ENCODE data around the gene BAD. TPM values are rescaled to one million over a fixed set of nuclear protein-coding genes. Genes with fewer than 3 reads are reported as not detected.

Gene BAD
- polyA plus RNA-seq, 2 of the 4 experiments (the other 2 are of a cell fraction), result 33.7 to 68.4 TPM

DNA sequence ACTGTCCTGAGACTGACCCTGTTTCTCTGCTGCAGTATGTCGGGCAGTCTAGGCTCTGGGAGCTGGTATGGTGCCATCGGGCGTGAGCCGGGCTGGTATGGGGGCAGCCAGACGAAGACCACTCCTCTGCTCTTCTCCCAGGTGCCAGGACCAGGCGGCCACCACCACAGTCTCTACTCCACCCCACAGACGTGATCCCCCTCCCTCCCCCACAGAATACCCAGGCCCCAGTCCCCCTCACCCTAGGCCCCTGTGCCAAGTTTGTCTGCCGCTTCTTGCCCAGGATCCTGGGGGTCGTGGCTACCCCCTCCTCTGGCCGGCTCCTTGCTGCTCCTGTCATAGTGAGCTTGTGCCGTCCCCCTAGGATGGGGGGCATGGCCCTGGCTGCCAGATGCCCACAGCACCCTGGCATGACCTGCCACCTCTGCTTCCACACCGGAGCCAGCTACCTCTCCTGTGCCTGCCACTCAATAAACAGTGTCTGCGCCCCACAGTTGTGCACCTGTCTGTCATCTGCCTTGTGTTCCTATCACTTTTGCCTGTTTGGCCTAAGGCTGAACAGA, 4.6 kb upstream of the BAD start:
- no peak for DNase-seq (ENCODE audit: low read depth in 1 of 2, low spot score in 1 of 2)
- ATAC-seq, result no peak
- 91% methylated on average over 9 of the region's 13 CpGs for WGBS (ENCODE audit: missing lambda C conversion rate)
- POLR2A ChIA-PET, result no interaction called here
- no peak for FAIRE-seq
- no peak overlapping the region for H3K4me2 ChIP-seq
- no peak for TF ChIP-seq BHLHE40 (IDR thresholded peaks at IDR 0.05; ENCODE audit: low read depth, low read length)
- TF ChIP-seq HOXA7 (CRISPR knock-in tag; IDR thresholded peaks at IDR 0.05), result no peak
- no peak for TF ChIP-seq FOXS1 (CRISPR knock-in tag; IDR thresholded peaks at IDR 0.05)
- TF ChIP-seq SMC3 (IDR thresholded peaks at IDR 0.05), result no peak
- TF ChIP-seq MAZ (IDR thresholded peaks at IDR 0.05; ENCODE audit: borderline replicate concordance, low read depth, low read length), result no peak
- TF ChIP-seq CBX2 (IDR thresholded peaks at IDR 0.05; ENCODE audit: borderline replicate concordance, low read depth), result no peak
- no peak for TF ChIP-seq TFCP2L1 (CRISPR knock-in tag; IDR thresholded peaks at IDR 0.05)
- no peak for TF ChIP-seq MAFK (IDR thresholded peaks at IDR 0.05; ENCODE audit: partially characterized antibody)
- TF ChIP-seq PHF8 (IDR thresholded peaks at IDR 0.05; ENCODE audit: borderline replicate concordance, low read depth), result no peak
- TF ChIP-seq POLR2A (IDR thresholded peaks at IDR 0.05; ENCODE audit: low read length), result no peak
- no peak overlapping the region for H3K27ac ChIP-seq
- CTCF ChIA-PET, result interaction anchor here (0.5 to 20.5 kb wide), 9 partner anchors 9 to 438 kb away, joined by 3 to 448 read pairs (median 5); partner anchors contain the start of genes CATSPERZ, ESRRA and PLCB3
- H3K4me3 ChIP-seq, result no peak overlapping the region
- peaks cover 9% of the 10 kb centered on the region; the same call in 1 of the 3 replicates for H3K4me1 ChIP-seq
- H3K9me3 ChIP-seq, result no peaks in the 10 kb centered on the region

DNA sequence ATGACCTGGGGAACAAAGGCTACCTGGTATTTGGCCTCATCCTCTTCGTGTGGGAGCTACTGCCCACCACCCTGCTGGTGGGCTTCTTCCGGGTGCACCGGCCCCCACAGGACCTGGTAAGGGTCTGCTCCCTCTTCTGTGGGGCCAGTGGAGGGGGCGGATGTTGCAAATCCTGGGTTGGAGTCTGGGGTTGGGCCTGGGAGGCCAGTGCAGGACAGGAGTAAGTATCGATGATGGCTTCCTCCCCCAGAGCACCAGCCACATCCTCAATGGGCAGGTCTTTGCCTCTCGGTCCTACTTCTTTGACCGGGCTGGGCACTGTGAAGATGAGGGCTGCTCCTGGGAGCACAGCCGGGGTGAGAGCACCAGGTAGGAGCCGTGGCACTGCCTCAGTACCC, 3.9 kb upstream of the BAD start:
- DNase-seq (ENCODE audit: low read depth in 1 of 2, low spot score in 1 of 2), result no peak
- Histone ChIP-seq H3K4me1 (peaks cover 15% of the 10 kb centered on the region; the same call in 1 of the 3 replicates), H3K4me2 (no peak overlapping the region), H3K9me3 (no peaks in the 10 kb centered on the region), H3K4me3 (no peak overlapping the region), H3K27ac (no peak overlapping the region)
- no peak for FAIRE-seq
- TF ChIP-seq HOXA7 (CRISPR knock-in tag; IDR thresholded peaks at IDR 0.05) (no peak), CEBPB (IDR thresholded peaks at IDR 0.05) (no peak), FOSB (CRISPR knock-in tag; IDR thresholded peaks at IDR 0.05) (no peak), MYC (IDR thresholded peaks at IDR 0.05; ENCODE audit: borderline replicate concordance, low read length) (no peak), MAZ (IDR thresholded peaks at IDR 0.05; ENCODE audit: borderline replicate concordance, low read depth, low read length) (no peak), MAFK (IDR thresholded peaks at IDR 0.05; ENCODE audit: partially characterized antibody) (no peak), TFCP2L1 (CRISPR knock-in tag; IDR thresholded peaks at IDR 0.05) (no peak), SMC3 (IDR thresholded peaks at IDR 0.05) (no peak), JUN (IDR thresholded peaks at IDR 0.05) (no peak), FOSL2 (IDR thresholded peaks at IDR 0.05) (no peak), FOSL2 (CRISPR knock-in tag; IDR thresholded peaks at IDR 0.05) (no peak)
- TF ChIP-seq, protein P1, sequence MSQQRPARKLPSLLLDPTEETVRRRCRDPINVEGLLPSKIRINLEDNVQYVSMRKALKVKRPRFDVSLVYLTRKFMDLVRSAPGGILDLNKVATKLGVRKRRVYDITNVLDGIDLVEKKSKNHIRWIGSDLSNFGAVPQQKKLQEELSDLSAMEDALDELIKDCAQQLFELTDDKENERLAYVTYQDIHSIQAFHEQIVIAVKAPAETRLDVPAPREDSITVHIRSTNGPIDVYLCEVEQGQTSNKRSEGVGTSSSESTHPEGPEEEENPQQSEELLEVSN (IDR thresholded peaks at IDR 0.05; ENCODE audit: borderline replicate concordance, low read depth), result no peak
- TF ChIP-seq, protein P2, sequence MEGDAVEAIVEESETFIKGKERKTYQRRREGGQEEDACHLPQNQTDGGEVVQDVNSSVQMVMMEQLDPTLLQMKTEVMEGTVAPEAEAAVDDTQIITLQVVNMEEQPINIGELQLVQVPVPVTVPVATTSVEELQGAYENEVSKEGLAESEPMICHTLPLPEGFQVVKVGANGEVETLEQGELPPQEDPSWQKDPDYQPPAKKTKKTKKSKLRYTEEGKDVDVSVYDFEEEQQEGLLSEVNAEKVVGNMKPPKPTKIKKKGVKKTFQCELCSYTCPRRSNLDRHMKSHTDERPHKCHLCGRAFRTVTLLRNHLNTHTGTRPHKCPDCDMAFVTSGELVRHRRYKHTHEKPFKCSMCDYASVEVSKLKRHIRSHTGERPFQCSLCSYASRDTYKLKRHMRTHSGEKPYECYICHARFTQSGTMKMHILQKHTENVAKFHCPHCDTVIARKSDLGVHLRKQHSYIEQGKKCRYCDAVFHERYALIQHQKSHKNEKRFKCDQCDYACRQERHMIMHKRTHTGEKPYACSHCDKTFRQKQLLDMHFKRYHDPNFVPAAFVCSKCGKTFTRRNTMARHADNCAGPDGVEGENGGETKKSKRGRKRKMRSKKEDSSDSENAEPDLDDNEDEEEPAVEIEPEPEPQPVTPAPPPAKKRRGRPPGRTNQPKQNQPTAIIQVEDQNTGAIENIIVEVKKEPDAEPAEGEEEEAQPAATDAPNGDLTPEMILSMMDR (IDR thresholded peaks at IDR 0.05), result no peak
- ChIA-PET POLR2A (no interaction called here), CTCF (interaction anchor here (0.5 to 20.5 kb wide), 5 partner anchors 12 to 439 kb away, joined by 3 to 448 read pairs (median 5); partner anchors contain the start of genes CATSPERZ and ESRRA)
- 86% methylated on average over 7 of the region's 9 CpGs for WGBS (ENCODE audit: missing lambda C conversion rate)
- ATAC-seq, result no peak

DNA sequence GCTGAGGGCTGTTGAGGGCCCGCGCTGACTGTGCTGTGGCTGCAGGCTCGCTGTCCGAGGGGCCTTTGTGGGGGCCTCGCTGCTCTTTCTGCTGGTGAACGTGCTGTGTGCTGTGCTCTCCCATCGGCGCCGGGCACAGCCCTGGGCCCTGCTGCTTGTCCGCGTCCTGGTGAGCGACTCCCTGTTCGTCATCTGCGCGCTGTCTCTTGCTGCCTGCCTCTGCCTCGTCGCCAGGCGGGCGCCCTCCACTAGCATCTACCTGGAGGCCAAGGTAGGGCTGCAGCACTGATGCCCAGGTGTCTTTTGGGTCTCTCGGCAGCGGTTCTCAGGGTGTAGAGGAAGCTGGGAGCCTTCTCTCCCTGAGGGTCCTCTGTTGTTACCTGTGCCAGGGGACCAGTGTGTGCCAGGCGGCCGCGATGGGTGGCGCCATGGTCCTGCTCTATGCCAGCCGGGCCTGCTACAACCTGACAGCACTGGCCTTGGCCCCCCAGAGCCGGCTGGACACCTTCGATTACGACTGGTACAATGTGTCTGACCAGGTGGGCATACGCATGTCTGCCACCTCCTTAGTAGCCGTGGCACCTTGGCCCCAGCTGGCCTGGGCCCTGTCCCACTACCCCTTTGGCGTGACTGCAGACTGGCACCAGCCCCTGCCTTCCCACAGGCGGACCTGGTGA, 3.3 kb upstream of the BAD start:
- H3K9me3 ChIP-seq, result no peaks in the 10 kb centered on the region
- no peak overlapping the region for H3K4me2 ChIP-seq
- H3K4me3 ChIP-seq, result no peak overlapping the region
- POLR2A ChIA-PET, result interaction anchor here (5.8 kb wide), 1 partner anchor 18 kb away, joined by 49 read pairs; no protein-coding TSS in a partner anchor
- FAIRE-seq (no peak), ATAC-seq (no peak), DNase-seq (ENCODE audit: low read depth in 1 of 2, low spot score in 1 of 2) (no peak)
- peaks cover 17% of the 10 kb centered on the region; the same call in 1 of the 3 replicates for H3K4me1 ChIP-seq
- H3K27ac ChIP-seq, result no peak overlapping the region
- CTCF ChIA-PET, result interaction anchor here (0.8 to 20.5 kb wide), 5 partner anchors 10 to 67 kb away, joined by 3 to 448 read pairs (median 5); partner anchors contain the start of genes CATSPERZ and ESRRA
- 95% methylated on average over 26 of the region's 33 CpGs for WGBS (ENCODE audit: missing lambda C conversion rate)
- no peak for TF ChIP-seq CBX2 (IDR thresholded peaks at IDR 0.05; ENCODE audit: borderline replicate concordance, low read depth)
- no peak for TF ChIP-seq CEBPB (IDR thresholded peaks at IDR 0.05)
- no peak for TF ChIP-seq TP53 (CRISPR knock-in tag; IDR thresholded peaks at IDR 0.05)
- no peak for TF ChIP-seq RARB (CRISPR knock-in tag; IDR thresholded peaks at IDR 0.05)
- no peak for TF ChIP-seq EHMT2 (IDR thresholded peaks at IDR 0.05; ENCODE audit: low read depth)
- no peak for TF ChIP-seq BHLHE40 (IDR thresholded peaks at IDR 0.05; ENCODE audit: low read depth, low read length)
- TF ChIP-seq FOXS1 (CRISPR knock-in tag; IDR thresholded peaks at IDR 0.05), result no peak
- no peak for TF ChIP-seq HOXB5 (CRISPR knock-in tag; IDR thresholded peaks at IDR 0.05)
- TF ChIP-seq, protein P3, sequence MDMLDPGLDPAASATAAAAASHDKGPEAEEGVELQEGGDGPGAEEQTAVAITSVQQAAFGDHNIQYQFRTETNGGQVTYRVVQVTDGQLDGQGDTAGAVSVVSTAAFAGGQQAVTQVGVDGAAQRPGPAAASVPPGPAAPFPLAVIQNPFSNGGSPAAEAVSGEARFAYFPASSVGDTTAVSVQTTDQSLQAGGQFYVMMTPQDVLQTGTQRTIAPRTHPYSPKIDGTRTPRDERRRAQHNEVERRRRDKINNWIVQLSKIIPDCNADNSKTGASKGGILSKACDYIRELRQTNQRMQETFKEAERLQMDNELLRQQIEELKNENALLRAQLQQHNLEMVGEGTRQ (IDR thresholded peaks at IDR 0.05), result no peak
- TF ChIP-seq, protein P4, sequence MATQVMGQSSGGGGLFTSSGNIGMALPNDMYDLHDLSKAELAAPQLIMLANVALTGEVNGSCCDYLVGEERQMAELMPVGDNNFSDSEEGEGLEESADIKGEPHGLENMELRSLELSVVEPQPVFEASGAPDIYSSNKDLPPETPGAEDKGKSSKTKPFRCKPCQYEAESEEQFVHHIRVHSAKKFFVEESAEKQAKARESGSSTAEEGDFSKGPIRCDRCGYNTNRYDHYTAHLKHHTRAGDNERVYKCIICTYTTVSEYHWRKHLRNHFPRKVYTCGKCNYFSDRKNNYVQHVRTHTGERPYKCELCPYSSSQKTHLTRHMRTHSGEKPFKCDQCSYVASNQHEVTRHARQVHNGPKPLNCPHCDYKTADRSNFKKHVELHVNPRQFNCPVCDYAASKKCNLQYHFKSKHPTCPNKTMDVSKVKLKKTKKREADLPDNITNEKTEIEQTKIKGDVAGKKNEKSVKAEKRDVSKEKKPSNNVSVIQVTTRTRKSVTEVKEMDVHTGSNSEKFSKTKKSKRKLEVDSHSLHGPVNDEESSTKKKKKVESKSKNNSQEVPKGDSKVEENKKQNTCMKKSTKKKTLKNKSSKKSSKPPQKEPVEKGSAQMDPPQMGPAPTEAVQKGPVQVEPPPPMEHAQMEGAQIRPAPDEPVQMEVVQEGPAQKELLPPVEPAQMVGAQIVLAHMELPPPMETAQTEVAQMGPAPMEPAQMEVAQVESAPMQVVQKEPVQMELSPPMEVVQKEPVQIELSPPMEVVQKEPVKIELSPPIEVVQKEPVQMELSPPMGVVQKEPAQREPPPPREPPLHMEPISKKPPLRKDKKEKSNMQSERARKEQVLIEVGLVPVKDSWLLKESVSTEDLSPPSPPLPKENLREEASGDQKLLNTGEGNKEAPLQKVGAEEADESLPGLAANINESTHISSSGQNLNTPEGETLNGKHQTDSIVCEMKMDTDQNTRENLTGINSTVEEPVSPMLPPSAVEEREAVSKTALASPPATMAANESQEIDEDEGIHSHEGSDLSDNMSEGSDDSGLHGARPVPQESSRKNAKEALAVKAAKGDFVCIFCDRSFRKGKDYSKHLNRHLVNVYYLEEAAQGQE (IDR thresholded peaks at IDR 0.05), result no peak
- TF ChIP-seq ZC3H11A (IDR thresholded peaks at IDR 0.05), result no peak
- no peak for TF ChIP-seq NFE2L2 (conservative IDR thresholded peaks at IDR 0.05; ENCODE audit: low read length)

All from A549 (cell line).